Activated CD8-positive, alpha-beta T cell treated with anti-CD3 and anti-CD28 coated beads, Interleukin-2, amount 10 ng/mL, durations not matched to agents 7 days and 5 days (primary cell): ENCODE measurements around the gene SSTR5. TPM values are rescaled to one million over a fixed set of nuclear protein-coding genes. Genes with fewer than 3 reads are reported as not detected.

Experiments
- ATAC-seq: fragments of 150-1000 bp; cut with Tn5 transposase; one replicate; pipeline ENCODE4 v1.10.0; 2021; ENCODE audit warnings: moderate library complexity
- CTCF ChIA-PET: fragments of 350-600 bp; sonication (Branson Sonifier 250); formaldehyde crosslinking; loops from one replicate; lab custom pipeline; 2021; ENCODE audit warnings: antibody characterized with exemption; lab: Charles Lee
- POLR2A ChIA-PET: fragments of 350-600 bp; sonication (Branson Sonifier 250); formaldehyde crosslinking; loops from one replicate; lab custom pipeline; 2021; ENCODE audit warnings: antibody characterized with exemption; lab: Charles Lee
- DNase-seq: peaks from one replicate; pipeline ENCODE4 v3.0.0-alpha.2; 2020
- H3K27ac Mint-ChIP-seq: one replicate; pipeline ENCODE4 v1.8.0; 2021; ENCODE audit warnings: mild to moderate bottlenecking, mixed read lengths
- H3K27me3 Mint-ChIP-seq: one replicate; pipeline ENCODE4 v1.8.0; 2021; ENCODE audit warnings: low read depth, mixed read lengths
- H3K36me3 Mint-ChIP-seq: one replicate; pipeline ENCODE4 v1.8.0; 2021; ENCODE audit warnings: low read depth, mixed read lengths
- H3K4me1 Mint-ChIP-seq: one replicate; pipeline ENCODE4 v1.8.0; 2021; ENCODE audit warnings: low read depth, mixed read lengths
- H3K4me3 Mint-ChIP-seq: one replicate; pipeline ENCODE4 v1.8.0; 2021; ENCODE audit warnings: mild to moderate bottlenecking, mixed read lengths
- H3K9me3 Mint-ChIP-seq: one replicate; pipeline ENCODE4 v1.8.0; 2022; ENCODE audit warnings: mixed read lengths; ENCODE audit not compliant: insufficient read depth
- total RNA-seq, 2 experiments: library from RNA; stranded (reverse); gene quantifications; one replicate each; pipeline ENCODE4 v1.2.3, GENCODE V29; 2021

The SSTR5 gene
- total RNA-seq, 2 experiments from 2014 or later: not detected

DNA sequence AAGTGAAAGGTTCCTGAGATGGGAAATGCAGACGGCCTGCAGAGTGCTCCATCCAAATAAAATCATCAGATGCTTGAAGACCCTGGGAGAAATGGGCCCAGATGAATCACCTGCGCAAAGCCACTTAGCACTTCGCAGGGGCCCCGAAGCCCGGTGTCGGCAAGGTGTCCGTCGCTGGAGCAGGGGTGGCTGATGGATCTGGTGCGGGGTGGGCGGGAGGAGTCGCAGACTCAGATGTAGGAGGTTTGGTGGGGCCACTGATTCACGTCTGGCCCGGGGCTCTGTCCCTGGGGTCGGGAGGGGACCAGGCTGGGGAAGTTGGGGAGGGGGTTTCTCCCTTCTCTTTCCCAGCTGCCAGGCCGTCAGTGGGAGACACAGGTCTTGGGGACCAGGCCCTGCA is 21.6 kb upstream of the SSTR5 start:
- ATAC-seq: no peak
- ChIA-PET POLR2A (no interaction called here), CTCF (no interaction called here)
- Mint-ChIP-seq H3K27me3 (no peaks in the 10 kb centered on the region), H3K9me3 (no peaks in the 10 kb centered on the region), H3K27ac (no peak overlapping the region), H3K4me3 (no peak overlapping the region), H3K4me1 (no peaks in the 10 kb centered on the region), H3K36me3 (no peaks in the 10 kb centered on the region)
- DNase-seq: no peak

DNA sequence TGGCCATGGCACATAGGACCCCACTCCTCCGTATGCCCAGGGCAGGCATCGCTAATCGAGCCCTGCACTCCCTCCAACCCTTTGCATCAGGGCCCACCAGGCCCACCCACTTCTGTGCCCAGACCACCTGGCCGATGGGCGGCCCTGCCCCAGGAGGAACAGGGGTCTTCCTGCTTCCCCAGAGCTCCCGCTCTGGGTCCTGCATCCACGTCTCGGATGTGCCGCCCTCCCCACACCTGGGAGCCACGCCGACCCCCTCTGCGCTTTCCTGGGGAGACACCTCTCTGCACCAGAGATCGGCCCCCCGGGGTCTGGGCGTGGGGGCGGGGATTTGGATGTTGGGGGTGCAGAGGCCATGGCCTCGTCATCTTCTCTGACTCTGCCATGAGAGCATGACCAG is 21.1 kb upstream of the SSTR5 start:
- Mint-ChIP-seq H3K27me3 (no peaks in the 10 kb centered on the region), H3K27ac (no peak overlapping the region), H3K4me1 (no peaks in the 10 kb centered on the region), H3K4me3 (no peak overlapping the region), H3K9me3 (no peaks in the 10 kb centered on the region), H3K36me3 (no peaks in the 10 kb centered on the region)
- DNase-seq (no peak), ATAC-seq (no peak)
- POLR2A ChIA-PET: no interaction called here
- CTCF ChIA-PET: no interaction called here

GRCh38 chr16:1052721-1053120 is 19.8 kb upstream of the SSTR5 start:
- no peaks in the 10 kb centered on the region for H3K27me3 Mint-ChIP-seq
- CTCF ChIA-PET: no interaction called here
- H3K4me3 Mint-ChIP-seq: no peak overlapping the region
- ATAC-seq: no peak
- no peak overlapping the region for H3K27ac Mint-ChIP-seq
- no peak for DNase-seq
- H3K36me3 Mint-ChIP-seq: no peaks in the 10 kb centered on the region
- H3K4me1 Mint-ChIP-seq: no peaks in the 10 kb centered on the region
- POLR2A ChIA-PET: no interaction called here
- no peaks in the 10 kb centered on the region for H3K9me3 Mint-ChIP-seq

- H3K4me3 Mint-ChIP-seq: no peak overlapping the region
- no peaks in the 10 kb centered on the region for H3K9me3 Mint-ChIP-seq
- DNase-seq (no peak), ATAC-seq (no peak)
- no peaks in the 10 kb centered on the region for H3K36me3 Mint-ChIP-seq
- ChIA-PET CTCF (no interaction called here), POLR2A (no interaction called here)
- H3K4me1 Mint-ChIP-seq: no peaks in the 10 kb centered on the region
- no peak overlapping the region for H3K27ac Mint-ChIP-seq
- H3K27me3 Mint-ChIP-seq: no peaks in the 10 kb centered on the region
Measured at GRCh38 chr16:1053121-1053521, 19.4 kb upstream of the SSTR5 start.

- Mint-ChIP-seq H3K4me1 (no peaks in the 10 kb centered on the region), H3K4me3 (no peak overlapping the region), H3K9me3 (no peaks in the 10 kb centered on the region), H3K27me3 (no peaks in the 10 kb centered on the region), H3K36me3 (no peaks in the 10 kb centered on the region), H3K27ac (no peak overlapping the region)
- no peak for ATAC-seq
- POLR2A ChIA-PET: no interaction called here
- CTCF ChIA-PET: no interaction called here
- no peak for DNase-seq
Measured at GRCh38 chr16:1053700-1054368, 18.7 kb upstream of the SSTR5 start.

- H3K9me3 Mint-ChIP-seq: peaks cover 3% of the 10 kb centered on the region
- H3K36me3 Mint-ChIP-seq: no peaks in the 10 kb centered on the region
- H3K27me3 Mint-ChIP-seq: no peaks in the 10 kb centered on the region
- ATAC-seq (no peak), DNase-seq (peak; percentile 41)
- no peak overlapping the region for H3K4me3 Mint-ChIP-seq
- ChIA-PET CTCF (no interaction called here), POLR2A (no interaction called here)
- no peak overlapping the region for H3K27ac Mint-ChIP-seq
- H3K4me1 Mint-ChIP-seq: no peaks in the 10 kb centered on the region
Measured at GRCh38 chr16:1054660-1055556, 17.6 kb upstream of the SSTR5 start.

DNA sequence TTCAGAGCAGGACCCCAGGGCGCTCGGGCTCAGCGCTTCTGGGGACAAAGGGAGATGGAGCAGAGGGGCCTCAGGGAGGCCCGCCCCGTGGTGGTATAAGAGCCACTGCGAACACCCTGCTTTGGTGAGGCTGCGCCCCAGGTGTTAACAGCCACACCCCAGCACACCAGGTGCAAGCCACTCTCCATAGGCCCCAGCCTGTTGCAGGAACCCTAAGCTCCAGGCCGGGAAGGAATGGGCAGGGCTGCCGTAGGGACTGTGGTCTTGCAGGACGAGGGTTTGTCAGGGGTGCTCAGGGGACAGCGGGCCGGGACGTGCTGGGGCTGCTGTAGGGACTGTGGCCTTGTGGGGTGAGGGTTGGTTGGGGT is 17.0 kb upstream of the SSTR5 start:
- H3K4me3 Mint-ChIP-seq: no peak overlapping the region
- ChIA-PET CTCF (interaction anchor here (2.3 kb wide), 1 partner anchor 241 kb away, joined by 12 read pairs; no protein-coding TSS in a partner anchor), POLR2A (no interaction called here)
- no peak for ATAC-seq
- no peak for DNase-seq
- H3K27me3 Mint-ChIP-seq: no peaks in the 10 kb centered on the region
- no peak overlapping the region for H3K27ac Mint-ChIP-seq
- peaks cover 3% of the 10 kb centered on the region for H3K9me3 Mint-ChIP-seq
- no peaks in the 10 kb centered on the region for H3K4me1 Mint-ChIP-seq
- no peaks in the 10 kb centered on the region for H3K36me3 Mint-ChIP-seq

- H3K27me3 Mint-ChIP-seq: no peaks in the 10 kb centered on the region
- no peak overlapping the region for H3K27ac Mint-ChIP-seq
- ChIA-PET POLR2A (no interaction called here), CTCF (interaction anchor here (0.6 to 2.3 kb wide), 2 partner anchors 242 to 344 kb away, joined by 3 to 12 read pairs; no protein-coding TSS in a partner anchor)
- peaks cover 3% of the 10 kb centered on the region for H3K9me3 Mint-ChIP-seq
- DNase-seq (no peak), ATAC-seq (no peak)
- no peaks in the 10 kb centered on the region for H3K36me3 Mint-ChIP-seq
- no peak overlapping the region for H3K4me3 Mint-ChIP-seq
- no peaks in the 10 kb centered on the region for H3K4me1 Mint-ChIP-seq
Measured at GRCh38 chr16:1056196-1056595, 16.4 kb upstream of the SSTR5 start.

DNA sequence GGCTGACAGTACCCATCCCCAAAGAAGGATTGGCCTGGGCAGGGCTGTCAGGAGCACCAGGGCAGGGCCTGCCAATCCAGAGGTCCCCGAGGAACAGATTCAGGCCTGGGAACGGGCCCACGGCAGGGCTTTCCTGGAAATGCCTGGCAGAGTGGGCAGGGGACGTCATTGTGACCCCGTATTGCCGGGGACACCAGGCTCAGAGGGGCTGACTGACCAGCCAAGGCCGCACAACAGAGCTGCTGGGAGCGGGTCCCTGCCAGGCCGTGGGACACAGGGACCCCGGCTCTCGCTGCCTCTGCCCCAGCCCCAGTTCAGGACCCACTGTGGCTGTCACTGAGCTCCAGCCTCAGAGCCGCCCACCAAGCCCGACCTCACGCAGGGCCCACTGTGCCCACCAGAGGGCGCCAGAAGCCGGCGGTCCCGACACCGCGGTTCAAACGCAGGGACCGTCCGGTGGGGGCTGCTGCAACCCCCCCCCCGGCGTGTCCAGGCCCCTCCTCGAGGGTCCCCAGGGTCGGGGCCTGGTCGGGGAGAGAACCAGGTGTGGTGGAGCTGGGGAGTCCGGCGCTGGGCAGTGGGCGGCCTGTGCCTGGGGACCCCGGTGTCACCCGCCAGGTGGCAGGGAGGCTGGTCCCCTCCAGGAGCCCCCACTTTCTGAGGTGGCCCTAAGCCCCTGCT is 15.2 kb upstream of the SSTR5 start:
- H3K27me3 Mint-ChIP-seq: no peaks in the 10 kb centered on the region
- no peak overlapping the region for H3K27ac Mint-ChIP-seq
- no peaks in the 10 kb centered on the region for H3K36me3 Mint-ChIP-seq
- H3K4me3 Mint-ChIP-seq: no peak overlapping the region
- H3K4me1 Mint-ChIP-seq: no peaks in the 10 kb centered on the region
- peak; percentile 61 for DNase-seq
- ChIA-PET POLR2A (no interaction called here), CTCF (interaction anchor here (0.6 to 2.3 kb wide), 5 partner anchors 11 to 243 kb away, joined by 3 to 12 read pairs (median 3); no protein-coding TSS in a partner anchor)
- peak; percentile 72 for ATAC-seq
- H3K9me3 Mint-ChIP-seq: peaks cover 3% of the 10 kb centered on the region

- H3K36me3 Mint-ChIP-seq: no peaks in the 10 kb centered on the region
- H3K4me3 Mint-ChIP-seq: no peak overlapping the region
- no peak for DNase-seq
- H3K27me3 Mint-ChIP-seq: no peaks in the 10 kb centered on the region
- H3K4me1 Mint-ChIP-seq: no peaks in the 10 kb centered on the region
- ChIA-PET CTCF (interaction anchor here (1.4 kb wide), 1 partner anchor 13 kb away, joined by 3 read pairs; no protein-coding TSS in a partner anchor), POLR2A (no interaction called here)
- no peak overlapping the region for H3K27ac Mint-ChIP-seq
- peaks cover 3% of the 10 kb centered on the region for H3K9me3 Mint-ChIP-seq
- no peak for ATAC-seq
Measured at GRCh38 chr16:1058216-1058615, 14.3 kb upstream of the SSTR5 start.

- H3K9me3 Mint-ChIP-seq: peaks cover 3% of the 10 kb centered on the region
- no peaks in the 10 kb centered on the region for H3K4me1 Mint-ChIP-seq
- ATAC-seq (no peak), DNase-seq (no peak)
- no peaks in the 10 kb centered on the region for H3K36me3 Mint-ChIP-seq
- POLR2A ChIA-PET: no interaction called here
- no peak overlapping the region for H3K4me3 Mint-ChIP-seq
- H3K27ac Mint-ChIP-seq: no peak overlapping the region
- no peaks in the 10 kb centered on the region for H3K27me3 Mint-ChIP-seq
- CTCF ChIA-PET: interaction anchor here (1.4 kb wide), 1 partner anchor 44 kb away, joined by 5 read pairs; no protein-coding TSS in a partner anchor
Measured at GRCh38 chr16:1059310-1059709, 13.2 kb upstream of the SSTR5 start.
